HepG2 (cell line): ENCODE measurements around the gene PDE8B. TPM values are rescaled to one million over a fixed set of nuclear protein-coding genes. Genes with fewer than 3 reads are reported as not detected.

Source experiments
- ATAC-seq: fragments of 200-7000 bp; cut with Tn5 transposase; 3 replicates; pipeline ENCODE4 v1.9.1; 2020; ENCODE audit warnings: mild to moderate bottlenecking, moderate library complexity
- BruUV-seq: library from RNA; stranded (reverse); fragments of 400-500 nt; replicated peaks from 2 replicates; lab custom pipeline; 2021; lab: Mats Ljungman, UMichigan
- CTCF ChIA-PET: fragments of 300-600 bp; formaldehyde crosslinking; extraction: SDS; loops from one replicate; lab custom pipeline; 2021; ENCODE audit warnings: low total read pairs, inconsistent platforms, low intra/inter-chr PET ratio; lab: Yijun Ruan, JAX
- POLR2A ChIA-PET: fragments of 350-600 bp; sonication (Branson Sonifier 250); formaldehyde crosslinking; loops from one replicate; lab custom pipeline; 2020; ENCODE audit warnings: antibody characterized with exemption, inconsistent platforms; lab: Yijun Ruan, JAX
- DNase-seq: peaks from one replicate; pipeline ENCODE4 v3.0.0-alpha.2; 2015; ENCODE audit warnings: low spot score
- FAIRE-seq: peaks from 3 replicates; lab custom pipeline; 2011; peaks lifted over from hg19 to GRCh38; lab: Jason Lieb, UNC
- H2AFZ ChIP-seq: one replicate; pipeline ENCODE4 v1.6.1; 2011; ENCODE audit warnings: low read length, inconsistent platforms
- H3K27ac ChIP-seq: fragments of 300-600 bp; 3 replicates; pipeline ENCODE4 v1.8.0; 2011; ENCODE audit warnings: mixed run types, mild to moderate bottlenecking, mixed read lengths, low read length, inconsistent platforms; ENCODE audit not compliant: insufficient read depth; ENCODE audit errors: extremely low read length
- H3K27me3 ChIP-seq, 2 experiments: fragments of 200-600 bp in 1 of 2; 2 replicates in 1 of 2; 3 replicates in 1 of 2; pipeline versions ENCODE4 v1.6.0 to v1.8.0; 2011; ENCODE audit warnings: low read length in 2 of 2, mild to moderate bottlenecking in 2 of 2, moderate library complexity in 2 of 2, inconsistent platforms in 1 of 2; ENCODE audit not compliant: insufficient read depth in 2 of 2, control insufficient read depth in 1 of 2
- H3K36me3 ChIP-seq, 2 experiments: fragments of 200-600 bp in 1 of 2; replicated peaks in 1 of 2; 2 replicates in 1 of 2; 3 replicates in 1 of 2; pipeline versions ENCODE4 v1.5.1 to v1.8.0; 2011; ENCODE audit warnings: low read length in 2 of 2, inconsistent platforms in 1 of 2; ENCODE audit not compliant: insufficient read depth in 2 of 2, control insufficient read depth in 1 of 2
- H3K4me1 ChIP-seq: 2 replicates; pipeline ENCODE4 v1.5.1; 2012; ENCODE audit warnings: low read length, inconsistent platforms; ENCODE audit not compliant: insufficient read depth
- H3K4me2 ChIP-seq: 2 replicates; pipeline ENCODE4 v1.6.0; 2011; ENCODE audit warnings: low read depth, low read length, inconsistent platforms
- H3K4me3 ChIP-seq, 3 experiments: fragments of 200-600 bp in 1 of 3; sonication (generic), shearing (Covaris generic) in 1 of 3; replicated peaks in 1 of 3; 2 replicates each; pipeline ENCODE4 v1.5.1; 2011 to 2016; ENCODE audit warnings: low read length in 3 of 3, inconsistent platforms in 2 of 3, low read depth in 2 of 3, mild to moderate bottlenecking in 2 of 3, control low read depth in 1 of 3, mixed read lengths in 1 of 3; ENCODE audit not compliant: insufficient read depth in 1 of 3
- H3K79me2 ChIP-seq: one replicate; pipeline ENCODE4 v1.6.1; 2011; ENCODE audit warnings: low read length, inconsistent platforms; ENCODE audit not compliant: insufficient read depth
- H3K9ac ChIP-seq: 2 replicates; pipeline ENCODE4 v1.6.0; 2011; ENCODE audit warnings: mild to moderate bottlenecking, low read depth, low read length, inconsistent platforms; ENCODE audit not compliant: insufficient read depth
- H3K9me3 ChIP-seq: 2 replicates; pipeline ENCODE4 v1.5.1; 2012; ENCODE audit warnings: mild to moderate bottlenecking, low read length
- H4K20me1 ChIP-seq: 2 replicates; pipeline ENCODE4 v1.6.0; 2011; ENCODE audit warnings: inconsistent platforms, mild to moderate bottlenecking, low read length, moderate library complexity; ENCODE audit not compliant: insufficient read depth
- ATF7 ChIP-seq, 2 experiments: fragments of 450-650 bp in 1 of 2; sonication (generic) in 1 of 2; formaldehyde crosslinking in 1 of 2; IDR thresholded peaks; 2 replicates each; pipeline versions ENCODE4 v1.4.0 to v1.6.1; 2016 to 2020; ENCODE audit warnings: antibody characterized with exemption in 1 of 2, mild to moderate bottlenecking in 1 of 2, missing genetic modification reagents in 1 of 2
- BCL6 ChIP-seq: IDR thresholded peaks from 2 replicates; pipeline ENCODE4 v1.6.1; 2016; ENCODE audit warnings: missing genetic modification reagents, missing compliant biosample characterization
- BORCS8-MEF2B ChIP-seq: sonication (generic); formaldehyde crosslinking; IDR thresholded peaks from 2 replicates; pipeline ENCODE4 v1.8.0; 2022; ENCODE audit warnings: mild to moderate bottlenecking, missing genetic modification reagents
- JDP2 ChIP-seq: sonication (generic); formaldehyde crosslinking; IDR thresholded peaks from 2 replicates; pipeline ENCODE4 v1.8.1; 2022; ENCODE audit warnings: missing genetic modification reagents, borderline replicate concordance
- KLF16 ChIP-seq, 2 experiments: sonication (generic) in 1 of 2; formaldehyde crosslinking in 1 of 2; IDR thresholded peaks; 2 replicates each; pipeline versions ENCODE4 v1.6.1 to v1.8.0; 2016 to 2023; ENCODE audit warnings: missing genetic modification reagents in 2 of 2, missing compliant biosample characterization in 1 of 2
- MEIS1 ChIP-seq: sonication (generic); formaldehyde crosslinking; IDR thresholded peaks from 2 replicates; pipeline ENCODE4 v1.9.0; 2021; ENCODE audit warnings: mild to moderate bottlenecking, missing genetic modification reagents, moderate library complexity, borderline replicate concordance
- MXD1 ChIP-seq: sonication (generic); formaldehyde crosslinking; IDR thresholded peaks from 2 replicates; pipeline ENCODE4 v1.4.0; 2020; ENCODE audit warnings: mild to moderate bottlenecking, missing genetic modification reagents
- NCOA2 ChIP-seq: sonication (generic); formaldehyde crosslinking; IDR thresholded peaks from 2 replicates; pipeline ENCODE4 v1.8.0; 2022; ENCODE audit warnings: inconsistent platforms
- SRSF1 ChIP-seq: fragments of 200-400 bp; formaldehyde crosslinking; optimal IDR thresholded peaks from 2 replicates; pipeline ENCODE3; 2017; ENCODE audit warnings: mild to moderate bottlenecking, low read depth, low read length, moderate library complexity
- STAT6 ChIP-seq: sonication (generic); formaldehyde crosslinking; IDR thresholded peaks from 2 replicates; pipeline ENCODE4 v1.4.0; 2020; ENCODE audit warnings: missing genetic modification reagents, mild to moderate bottlenecking, borderline replicate concordance
- TFE3 ChIP-seq: IDR thresholded peaks from 2 replicates; pipeline ENCODE4 v1.6.1; 2016
- ZBTB4 ChIP-seq: sonication (generic); formaldehyde crosslinking; IDR thresholded peaks from 2 replicates; pipeline ENCODE4 v1.4.0; 2020; ENCODE audit warnings: missing genetic modification reagents, mild to moderate bottlenecking, borderline replicate concordance
- ZBTB46 ChIP-seq: sonication (generic); formaldehyde crosslinking; IDR thresholded peaks from 2 replicates; pipeline ENCODE4 v1.4.0; 2020; ENCODE audit warnings: mild to moderate bottlenecking, missing genetic modification reagents, borderline replicate concordance
- ZNF20 ChIP-seq: sonication (generic); formaldehyde crosslinking; IDR thresholded peaks from 2 replicates; pipeline ENCODE4 v1.4.0; 2020; ENCODE audit warnings: mild to moderate bottlenecking, moderate library complexity, missing genetic modification reagents
- ZNF317 ChIP-seq: sonication (generic); formaldehyde crosslinking; IDR thresholded peaks from 2 replicates; pipeline ENCODE4 v1.5.0; 2020; ENCODE audit warnings: mild to moderate bottlenecking, missing genetic modification reagents
- WGBS: methylation state at CpG from one replicate; pipeline ENCODE4 v1.1.6; 2017; ENCODE audit warnings: low lambda C conversion rate; 5-methylcytosine and 5-hydroxymethylcytosine counted together
- in situ Hi-C: cut with HindIII; loops from 2 replicates; pipeline ENCODE4 v1.10.0; 2017; ENCODE audit warnings: low pct_unique_long_range_greater_than_20kb; ENCODE audit not compliant: extremely low pct_ligation_motif_present
- intact Hi-C: fragments of 100-400 bp; cut with micrococcal nuclease; formaldehyde crosslinking; loops from one replicate; pipeline ENCODE4 v1.10.0; 2022; ENCODE audit not compliant: unreplicated experiment
- polyA plus RNA-seq, 8 experiments: library from polyadenylated mRNA; depleted of rRNA in 3 of 8; stranded (reverse) in 7 of 8; unstranded in 1 of 8; fragments of >200 nt; fragmentation: Illumina TruSeq in 4 of 8; extraction: Trizol in 4 of 8; gene quantifications; 2 replicates each; pipeline versions ENCODE4 v1.2.1 to v1.2.3, GENCODE V29; 2011 to 2016; ENCODE audit warnings: low read depth in 4 of 8, missing spikeins in 1 of 8, mixed read lengths in 1 of 8; ENCODE audit not compliant: insufficient read depth in 1 of 8
- total RNA-seq, 5 experiments: library from RNA; depleted of rRNA; stranded (reverse); fragments of >200 nt; fragmentation: Illumina TruSeq; extraction: Trizol; gene quantifications; 2 replicates each; pipeline ENCODE4 v1.2.3, GENCODE V29; 2016; ENCODE audit warnings: low read depth in 1 of 5

PDE8B gene
- total and polyA plus RNA-seq, 2 of the 13 experiments (the other 11 are each of a cell fraction or from before 2014, with no cell fraction given), result 0.07 TPM; not detected in 1

- Histone ChIP-seq H2AFZ (no peak overlapping the region), H3K4me1 (no peaks in the 10 kb centered on the region), H3K27me3 (peaks cover 2 to 5% of the 10 kb centered on the region in 2 experiments; a peak in 4 of 5 replicates), H4K20me1 (no peaks in the 10 kb centered on the region), H3K9ac (no peak overlapping the region), H3K27ac (no peak overlapping the region), H3K9me3 (no peaks in the 10 kb centered on the region), H3K4me3 (no peak overlapping the region), H3K79me2 (no peaks in the 10 kb centered on the region), H3K36me3 (no peaks in the 10 kb centered on the region), H3K4me2 (no peak overlapping the region)
- BruUV-seq, result no TSS peak
- ChIA-PET POLR2A (no interaction called here), CTCF (no interaction called here)
- ATAC-seq, result no peak
- 52% methylated on average over 3 of the region's 3 CpGs for WGBS
- DNase-seq, result no peak
- intact Hi-C loops, result no loop called here
- FAIRE-seq, result no peak
- in situ Hi-C loops, result no loop called here
- TF ChIP-seq STAT6 (no peak), ATF7 (IDR thresholded peaks at IDR 0.05) (no peak), ATF7 (CRISPR knock-in tag; IDR thresholded peaks at IDR 0.05) (no peak), NCOA2 (no peak), ZNF317 (CRISPR knock-in tag) (no peak), KLF16 (CRISPR knock-in tag; IDR thresholded peaks at IDR 0.05) (no peak), JDP2 (CRISPR knock-in tag) (no peak), ZBTB4 (CRISPR knock-in tag) (no peak), MXD1 (CRISPR knock-in tag) (no peak), BORCS8-MEF2B (no peak), ZBTB46 (CRISPR knock-in tag) (no peak), BCL6 (CRISPR knock-in tag) (no peak), MEIS1 (CRISPR knock-in tag) (no peak), TFE3 (no peak), ZNF20 (CRISPR knock-in tag) (no peak), SRSF1 (no peak)
These were observed 10.6 kb downstream of the PDE8B start for GRCh38 chr5:77221115-77221514.
